ENCODE results near the gene JARID2.

JARID2 gene

GRCh38 chr6:15384901-15385300 lies 139.0 kb downstream of the JARID2 start:
- H3K4me2 ChIP-seq (ENCODE audit: low read depth, low read length, poor library complexity, severe bottlenecking): no peak overlapping the region
- no peaks in the 10 kb centered on the region for H3K79me2 ChIP-seq (ENCODE audit: insufficient read depth, low read length)

GRCh38 chr6:15385521-15385920 lies 139.7 kb downstream of the JARID2 start:
- Histone ChIP-seq H3K79me2 (ENCODE audit: insufficient read depth, low read length) (no peaks in the 10 kb centered on the region), H3K27me3 (ENCODE audit: low read length) (no peaks in the 10 kb centered on the region), H4K20me1 (ENCODE audit: low read depth, low read length) (0 out of 2 replicates have a peak, but pooled peaks cover 8% of the 10 kb centered on the region), H2AFZ (ENCODE audit: low read depth, low read length, severe bottlenecking) (no peak overlapping the region), H3K9ac (ENCODE audit: low read length) (no peak overlapping the region), H3K4me2 (ENCODE audit: low read depth, low read length, poor library complexity, severe bottlenecking) (no peak overlapping the region), H3K27ac (ENCODE audit: low read depth, low read length) (no peak overlapping the region), H3K9me3 (ENCODE audit: insufficient read depth, low read length) (no peaks in the 10 kb centered on the region), H3K36me3 (ENCODE audit: low read length) (no peaks in the 10 kb centered on the region), H3F3A (ENCODE audit: insufficient read depth) (no peaks in the 10 kb centered on the region), H3K9me2 (replicated peaks; ENCODE audit: insufficient read depth, low read length) (no peaks in the 10 kb centered on the region), H3K4me3 (ENCODE audit: insufficient read depth, low read length, poor library complexity, severe bottlenecking) (no peak overlapping the region)
- TF ChIP-seq, protein P1, sequence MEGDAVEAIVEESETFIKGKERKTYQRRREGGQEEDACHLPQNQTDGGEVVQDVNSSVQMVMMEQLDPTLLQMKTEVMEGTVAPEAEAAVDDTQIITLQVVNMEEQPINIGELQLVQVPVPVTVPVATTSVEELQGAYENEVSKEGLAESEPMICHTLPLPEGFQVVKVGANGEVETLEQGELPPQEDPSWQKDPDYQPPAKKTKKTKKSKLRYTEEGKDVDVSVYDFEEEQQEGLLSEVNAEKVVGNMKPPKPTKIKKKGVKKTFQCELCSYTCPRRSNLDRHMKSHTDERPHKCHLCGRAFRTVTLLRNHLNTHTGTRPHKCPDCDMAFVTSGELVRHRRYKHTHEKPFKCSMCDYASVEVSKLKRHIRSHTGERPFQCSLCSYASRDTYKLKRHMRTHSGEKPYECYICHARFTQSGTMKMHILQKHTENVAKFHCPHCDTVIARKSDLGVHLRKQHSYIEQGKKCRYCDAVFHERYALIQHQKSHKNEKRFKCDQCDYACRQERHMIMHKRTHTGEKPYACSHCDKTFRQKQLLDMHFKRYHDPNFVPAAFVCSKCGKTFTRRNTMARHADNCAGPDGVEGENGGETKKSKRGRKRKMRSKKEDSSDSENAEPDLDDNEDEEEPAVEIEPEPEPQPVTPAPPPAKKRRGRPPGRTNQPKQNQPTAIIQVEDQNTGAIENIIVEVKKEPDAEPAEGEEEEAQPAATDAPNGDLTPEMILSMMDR (IDR thresholded peaks at IDR 0.05; ENCODE audit: insufficient read depth, low read length, poor library complexity, severe bottlenecking): no peak
- TF ChIP-seq EZH2phosphoT487 (conservative IDR thresholded peaks at IDR 0.05; ENCODE audit: low read length): no peak

More at GRCh38 chr6:15384901-15385300, 139.0 kb downstream of the JARID2 start:
- Histone ChIP-seq H3K9ac (ENCODE audit: low read length) (no peak overlapping the region), H3F3A (ENCODE audit: insufficient read depth) (no peaks in the 10 kb centered on the region), H3K27me3 (ENCODE audit: low read length) (no peaks in the 10 kb centered on the region), H2AFZ (ENCODE audit: low read depth, low read length, severe bottlenecking) (no peak overlapping the region), H3K9me2 (replicated peaks; ENCODE audit: insufficient read depth, low read length) (no peaks in the 10 kb centered on the region), H3K4me3 (ENCODE audit: insufficient read depth, low read length, poor library complexity, severe bottlenecking) (no peak overlapping the region), H3K9me3 (ENCODE audit: insufficient read depth, low read length) (no peaks in the 10 kb centered on the region), H3K36me3 (ENCODE audit: low read length) (no peaks in the 10 kb centered on the region), H3K27ac (ENCODE audit: low read depth, low read length) (no peak overlapping the region), H4K20me1 (ENCODE audit: low read depth, low read length) (0 out of 2 replicates have a peak, but pooled peaks cover 8% of the 10 kb centered on the region)
- TF ChIP-seq, protein P1 (IDR thresholded peaks at IDR 0.05; ENCODE audit: insufficient read depth, low read length, poor library complexity, severe bottlenecking): no peak
- TF ChIP-seq EZH2phosphoT487 (conservative IDR thresholded peaks at IDR 0.05; ENCODE audit: low read length): no peak

DNA sequence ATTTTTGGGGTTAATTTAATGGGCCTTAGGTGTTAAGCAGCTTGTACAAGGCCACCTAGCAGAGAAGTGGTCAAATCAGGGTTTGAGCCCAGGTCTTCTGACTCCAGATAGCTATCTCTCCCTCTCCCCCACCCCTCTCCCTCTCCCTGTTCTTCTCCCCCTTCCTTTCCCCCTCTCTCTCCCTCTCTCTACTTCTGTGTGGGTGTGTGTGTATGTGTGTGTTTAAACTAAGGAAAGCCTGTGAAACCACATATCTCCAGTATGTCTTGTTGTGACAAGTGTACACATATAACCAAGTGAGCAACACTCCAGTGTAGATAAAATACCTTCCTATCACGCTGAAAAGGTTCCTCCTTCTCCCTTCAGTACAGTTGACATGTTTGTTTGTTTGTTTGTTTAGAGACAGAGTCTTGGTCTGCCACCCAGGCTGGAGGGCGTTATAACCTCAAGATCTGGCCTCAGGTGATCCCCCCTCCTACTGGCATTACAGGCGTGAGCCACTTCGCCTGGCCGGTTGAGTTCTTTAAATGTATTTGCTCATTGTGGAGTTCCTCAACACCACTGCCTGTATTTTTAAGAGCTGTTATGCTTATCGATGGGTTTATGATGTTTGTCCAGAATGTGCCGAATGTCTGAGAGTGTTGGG lies 140.4 kb downstream of the JARID2 start:
- Histone ChIP-seq H4K20me1 (ENCODE audit: low read depth, low read length) (0 out of 2 replicates have a peak, but pooled peaks cover 8% of the 10 kb centered on the region), H3K9me2 (replicated peaks; ENCODE audit: insufficient read depth, low read length) (no peaks in the 10 kb centered on the region), H3K4me2 (ENCODE audit: low read depth, low read length, poor library complexity, severe bottlenecking) (no peak overlapping the region), H3K27ac (ENCODE audit: low read depth, low read length) (no peak overlapping the region), H3K9ac (ENCODE audit: low read length) (no peak overlapping the region), H3F3A (ENCODE audit: insufficient read depth) (no peaks in the 10 kb centered on the region), H3K79me2 (ENCODE audit: insufficient read depth, low read length) (no peaks in the 10 kb centered on the region), H3K27me3 (ENCODE audit: low read length) (no peaks in the 10 kb centered on the region), H3K36me3 (ENCODE audit: low read length) (no peaks in the 10 kb centered on the region), H2AFZ (ENCODE audit: low read depth, low read length, severe bottlenecking) (no peak overlapping the region), H3K4me3 (ENCODE audit: insufficient read depth, low read length, poor library complexity, severe bottlenecking) (no peak overlapping the region), H3K9me3 (ENCODE audit: insufficient read depth, low read length) (no peaks in the 10 kb centered on the region)
- no peak for TF ChIP-seq EZH2phosphoT487 (conservative IDR thresholded peaks at IDR 0.05; ENCODE audit: low read length)
- TF ChIP-seq, protein P1 (IDR thresholded peaks at IDR 0.05; ENCODE audit: insufficient read depth, low read length, poor library complexity, severe bottlenecking): no peak

Measured in SU-DHL-6 (cell line).